ENCODE data around the gene SRF. TPM values are rescaled to one million over a fixed set of nuclear protein-coding genes. Genes with fewer than 3 reads are reported as not detected.

SRF gene
- total RNA-seq, 2 donors from 2014 or later = 40.5 to 56.3 TPM

DNA sequence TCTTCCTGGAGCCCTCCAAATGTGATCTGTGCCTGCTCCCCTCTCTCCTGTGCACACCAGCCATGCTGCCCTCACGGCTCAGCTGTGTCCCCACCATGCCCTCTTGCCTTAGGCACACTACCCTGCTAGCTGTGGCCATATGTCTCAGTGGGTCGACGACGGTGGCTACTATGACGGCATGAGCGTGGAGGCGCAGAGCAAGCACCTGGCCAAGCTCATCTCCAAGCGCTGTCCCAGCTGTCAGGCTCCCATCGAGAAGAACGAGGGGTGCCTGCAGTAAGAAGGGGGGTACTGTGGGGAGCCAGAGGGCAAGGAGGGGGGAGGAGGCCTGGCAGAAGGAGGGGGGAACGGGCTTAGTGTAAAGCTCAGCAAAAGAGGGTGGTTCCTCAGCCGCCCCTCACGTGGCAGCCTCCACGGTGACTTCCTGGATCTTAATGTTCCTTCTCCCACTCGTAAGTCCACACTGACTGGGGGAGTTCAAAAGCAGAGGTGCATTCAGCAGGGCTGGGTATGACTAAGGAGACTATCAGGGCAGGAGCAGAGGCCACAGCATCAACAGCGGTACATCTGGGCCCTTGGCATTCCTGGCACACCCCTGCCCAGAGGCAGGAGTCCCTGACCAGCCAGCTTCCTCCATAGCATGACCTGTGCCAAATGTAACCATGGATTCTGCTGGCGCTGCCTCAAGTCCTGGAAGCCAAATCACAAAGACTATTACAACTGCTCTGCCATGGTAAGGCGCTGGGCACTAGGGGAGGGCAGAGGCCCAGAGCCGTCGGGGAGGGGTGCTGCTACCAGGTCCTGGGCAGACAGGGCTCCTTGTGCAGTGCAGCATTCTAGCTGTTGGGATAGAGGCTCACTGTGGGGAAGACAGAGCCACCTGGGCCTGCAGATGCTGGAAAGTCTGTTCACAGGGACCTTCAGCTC is 50.2 kb downstream of the SRF start:
- Histone ChIP-seq H3K9me3 (no peaks in the 10 kb centered on the region), H3K4me1 (replicated peaks) (no peaks in the 10 kb centered on the region), H3K36me3 (no peaks in the 10 kb centered on the region), H3K4me3 (no peak overlapping the region), H3K27me3 (replicated peaks; ENCODE audit: insufficient read depth) (no peaks in the 10 kb centered on the region), H3K27ac (peak overlapping the region in 1 of 2 donors; percentile 9)
- WGBS = 51% methylated on average over 13 of the region's 20 CpGs
- TF ChIP-seq POLR2AphosphoS5 (IDR thresholded peaks at IDR 0.05) (peak; percentile 18), POLR2A (IDR thresholded peaks at IDR 0.05) (no peak)
- intact Hi-C loops (cut with DNase I) = no loop called here
- DNase-seq (ENCODE audit: low spot score) = peak; percentile 19

DNA sequence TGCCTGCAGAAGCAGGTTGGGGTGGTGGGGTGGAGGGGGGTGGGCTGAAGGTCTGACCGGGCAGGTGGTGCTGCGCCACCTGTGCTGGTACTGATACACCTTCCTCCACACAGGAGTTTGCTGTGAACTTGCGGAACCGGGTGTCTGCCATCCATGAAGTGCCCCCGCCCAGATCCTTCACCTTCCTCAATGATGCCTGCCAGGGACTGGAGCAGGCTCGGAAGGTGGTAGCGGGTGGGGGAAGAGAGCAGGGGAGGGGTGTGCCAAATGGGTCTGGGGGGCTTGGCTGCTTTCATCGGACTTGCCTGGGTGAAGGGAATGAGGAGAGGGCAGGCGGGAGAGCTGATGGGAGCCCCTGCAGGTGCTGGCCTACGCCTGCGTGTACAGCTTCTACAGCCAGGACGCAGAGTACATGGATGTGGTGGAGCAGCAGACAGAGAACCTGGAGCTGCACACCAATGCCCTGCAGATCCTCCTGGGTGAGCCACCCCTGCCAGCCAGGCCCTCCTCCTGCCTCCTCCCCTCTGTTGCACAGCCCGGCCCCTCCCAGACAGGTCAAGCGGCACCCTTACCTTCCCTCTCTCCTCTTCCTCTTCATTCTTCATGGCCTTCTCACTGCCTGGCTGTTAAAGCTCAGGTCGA is 51.5 kb downstream of the SRF start:
- Histone ChIP-seq H3K27me3 (replicated peaks; ENCODE audit: insufficient read depth) (no peaks in the 10 kb centered on the region), H3K36me3 (no peaks in the 10 kb centered on the region), H3K4me1 (replicated peaks) (no peaks in the 10 kb centered on the region), H3K27ac (no peak overlapping the region), H3K9me3 (no peaks in the 10 kb centered on the region), H3K4me3 (no peak overlapping the region)
- WGBS = 84% methylated on average over 15 of the region's 15 CpGs
- no peak for DNase-seq (ENCODE audit: low spot score)
- intact Hi-C loops (cut with DNase I) = no loop called here
- TF ChIP-seq, protein P1, sequence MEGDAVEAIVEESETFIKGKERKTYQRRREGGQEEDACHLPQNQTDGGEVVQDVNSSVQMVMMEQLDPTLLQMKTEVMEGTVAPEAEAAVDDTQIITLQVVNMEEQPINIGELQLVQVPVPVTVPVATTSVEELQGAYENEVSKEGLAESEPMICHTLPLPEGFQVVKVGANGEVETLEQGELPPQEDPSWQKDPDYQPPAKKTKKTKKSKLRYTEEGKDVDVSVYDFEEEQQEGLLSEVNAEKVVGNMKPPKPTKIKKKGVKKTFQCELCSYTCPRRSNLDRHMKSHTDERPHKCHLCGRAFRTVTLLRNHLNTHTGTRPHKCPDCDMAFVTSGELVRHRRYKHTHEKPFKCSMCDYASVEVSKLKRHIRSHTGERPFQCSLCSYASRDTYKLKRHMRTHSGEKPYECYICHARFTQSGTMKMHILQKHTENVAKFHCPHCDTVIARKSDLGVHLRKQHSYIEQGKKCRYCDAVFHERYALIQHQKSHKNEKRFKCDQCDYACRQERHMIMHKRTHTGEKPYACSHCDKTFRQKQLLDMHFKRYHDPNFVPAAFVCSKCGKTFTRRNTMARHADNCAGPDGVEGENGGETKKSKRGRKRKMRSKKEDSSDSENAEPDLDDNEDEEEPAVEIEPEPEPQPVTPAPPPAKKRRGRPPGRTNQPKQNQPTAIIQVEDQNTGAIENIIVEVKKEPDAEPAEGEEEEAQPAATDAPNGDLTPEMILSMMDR (IDR thresholded peaks at IDR 0.05) = no peak
- TF ChIP-seq POLR2A (IDR thresholded peaks at IDR 0.05) (no peak), POLR2AphosphoS5 (IDR thresholded peaks at IDR 0.05) (no peak)

DNA sequence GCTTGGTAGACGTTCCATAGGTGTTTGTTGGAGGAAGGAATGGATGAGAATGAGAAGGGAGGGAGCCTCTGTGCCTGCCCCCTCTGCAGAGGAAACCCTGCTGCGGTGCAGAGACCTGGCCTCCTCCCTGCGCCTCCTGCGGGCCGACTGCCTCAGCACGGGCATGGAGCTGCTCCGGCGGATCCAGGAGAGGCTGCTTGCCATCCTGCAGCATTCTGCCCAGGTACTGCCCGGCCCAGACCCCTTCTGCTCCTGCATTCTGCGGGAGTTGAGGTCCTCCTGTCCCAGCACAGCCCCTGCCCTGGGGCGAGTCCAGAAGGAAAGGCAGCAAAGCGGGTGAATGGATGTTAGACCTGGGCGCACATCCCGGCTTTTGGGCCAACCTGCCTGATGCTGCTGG is 52.1 kb downstream of the SRF start:
- intact Hi-C loops (cut with DNase I) = no loop called here
- no peaks in the 10 kb centered on the region for H3K36me3 ChIP-seq
- H3K4me1 ChIP-seq (replicated peaks) = no peaks in the 10 kb centered on the region

DNA sequence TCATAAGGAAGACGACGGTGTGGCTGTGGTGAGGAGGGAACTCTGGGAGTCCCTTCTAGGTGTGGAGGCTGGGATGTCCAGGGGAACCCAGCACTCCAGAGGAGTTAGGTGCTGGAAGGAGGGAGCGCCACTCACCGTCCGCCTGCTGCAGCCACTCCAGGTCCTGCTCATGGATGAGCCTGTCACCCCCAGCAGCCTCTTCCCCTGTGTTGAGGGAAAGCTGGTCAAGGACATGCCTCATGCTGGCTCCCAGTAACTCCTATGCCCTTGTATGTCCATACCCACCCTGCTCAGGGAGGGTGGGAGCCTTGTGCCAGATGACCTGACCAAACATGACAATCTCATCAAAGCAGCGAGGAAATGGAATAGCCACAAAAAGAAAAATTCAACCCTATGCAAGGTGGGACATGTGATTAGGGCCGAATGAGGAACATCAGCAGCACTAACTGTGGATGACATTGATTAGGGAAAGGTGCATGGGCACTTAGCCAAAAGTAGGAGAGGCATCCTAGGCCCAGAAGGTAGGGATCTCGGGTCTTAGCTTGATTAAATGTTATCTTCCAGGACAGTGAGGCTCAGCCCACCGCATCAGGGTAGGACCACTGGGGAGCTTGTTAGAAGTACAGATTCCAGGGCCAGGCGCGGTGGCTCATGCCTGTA is 55.3 kb downstream of the SRF start:
- no peaks in the 10 kb centered on the region for H3K27me3 ChIP-seq (replicated peaks; ENCODE audit: insufficient read depth)
- H3K4me3 ChIP-seq = no peak overlapping the region
- H3K27ac ChIP-seq = no peak overlapping the region
- no peaks in the 10 kb centered on the region for H3K36me3 ChIP-seq
- intact Hi-C loops (cut with DNase I) = no loop called here
- no peaks in the 10 kb centered on the region for H3K9me3 ChIP-seq
- H3K4me1 ChIP-seq (replicated peaks) = no peaks in the 10 kb centered on the region
- DNase-seq (ENCODE audit: low spot score) = no peak
- WGBS = 91% methylated on average over 11 of the region's 11 CpGs
- TF ChIP-seq, protein P1 (IDR thresholded peaks at IDR 0.05) = no peak
- TF ChIP-seq POLR2AphosphoS5 (IDR thresholded peaks at IDR 0.05) = no peak

More for the DNA sequence above, 52.1 kb downstream of the SRF start:
- TF ChIP-seq POLR2A (IDR thresholded peaks at IDR 0.05) = no peak
- TF ChIP-seq, protein P1 (IDR thresholded peaks at IDR 0.05) = no peak
- TF ChIP-seq POLR2AphosphoS5 (IDR thresholded peaks at IDR 0.05) = no peak
- no peak overlapping the region for H3K4me3 ChIP-seq
- H3K9me3 ChIP-seq = no peaks in the 10 kb centered on the region
- DNase-seq (ENCODE audit: low spot score) = no peak
- no peak overlapping the region for H3K27ac ChIP-seq
- whole genome bisulfite sequencing = 87% methylated on average over 13 of the region's 14 CpGs
- no peaks in the 10 kb centered on the region for H3K27me3 ChIP-seq (replicated peaks; ENCODE audit: insufficient read depth)

All from prostate gland (tissue), 2 donors.